Stomach (tissue), 4 donors: ENCODE data around the gene NUP93.

Experiments used
- CTCF ChIP-seq, 7 experiments: fragments of 450-650 bp in 4 of 7; fragments of 200-600 bp in 3 of 7; sonication (generic) in 3 of 7; IDR thresholded peaks; one replicate each; pipeline ENCODE4 v1.5.1; 2016 to 2019; ENCODE audit warnings: antibody characterized with exemption in 7 of 7, control low read depth in 2 of 7, mild to moderate bottlenecking in 1 of 7
- POLR2A ChIP-seq, 4 donors: fragments of 450-650 bp; IDR thresholded peaks; one replicate each; pipeline ENCODE4 v1.6.1; 2016; ENCODE audit warnings: antibody characterized with exemption in 4 of 4, control low read depth in 2 of 4, mild to moderate bottlenecking in 1 of 4, moderate library complexity in 1 of 4

GRCh38 chr16:56870276-56870888 is 140.5 kb downstream of the NUP93 start:
- TF ChIP-seq CTCF (IDR thresholded peaks at IDR 0.05), result no peak
- no peak for TF ChIP-seq POLR2A (IDR thresholded peaks at IDR 0.05)
